Type B pancreatic cell (in vitro differentiated cells): ENCODE results near the gene SND1. TPM values are rescaled to one million over a fixed set of nuclear protein-coding genes. Genes with fewer than 3 reads are reported as not detected.

Experiments used
- DNase-seq: peaks from one replicate; pipeline ENCODE4 v3.0.0; 2021; ENCODE audit warnings: mixed read lengths; ENCODE audit not compliant: unreplicated experiment; ENCODE audit errors: extremely low spot score
- H3K27ac Mint-ChIP-seq: 2 replicates; pipeline ENCODE4 v1.8.0; 2021; ENCODE audit warnings: mild to moderate bottlenecking, mixed read lengths
- H3K27me3 Mint-ChIP-seq: 2 replicates; pipeline ENCODE4 v1.8.0; 2021; ENCODE audit warnings: mixed read lengths
- H3K36me3 Mint-ChIP-seq: 2 replicates; pipeline ENCODE4 v1.8.0; 2021; ENCODE audit warnings: mixed read lengths
- H3K4me1 Mint-ChIP-seq: one replicate; pipeline ENCODE4 v1.8.0; 2021; ENCODE audit warnings: mixed read lengths; ENCODE audit not compliant: unreplicated experiment
- H3K4me3 Mint-ChIP-seq: 2 replicates; pipeline ENCODE4 v1.8.0; 2021; ENCODE audit warnings: mild to moderate bottlenecking, mixed read lengths
- H3K9me3 Mint-ChIP-seq: 2 replicates; pipeline ENCODE4 v1.8.0; 2021; ENCODE audit warnings: mixed read lengths
- total RNA-seq: library from RNA; stranded (reverse); gene quantifications from 2 replicates; pipeline ENCODE4 v1.2.1, GENCODE V29; 2021; ENCODE audit warnings: low replicate concordance
- TF ChIP-seq, protein P1 (sequence below): fragments of 200-600 bp; sonication (generic); conservative IDR thresholded peaks from 2 replicates; pipeline ENCODE4 v1.5.0; 2021; ENCODE audit warnings: antibody characterized with exemption, mild to moderate bottlenecking

The SND1 gene
- total RNA-seq, 1 donor from 2014 or later, result 199 TPM

DNA sequence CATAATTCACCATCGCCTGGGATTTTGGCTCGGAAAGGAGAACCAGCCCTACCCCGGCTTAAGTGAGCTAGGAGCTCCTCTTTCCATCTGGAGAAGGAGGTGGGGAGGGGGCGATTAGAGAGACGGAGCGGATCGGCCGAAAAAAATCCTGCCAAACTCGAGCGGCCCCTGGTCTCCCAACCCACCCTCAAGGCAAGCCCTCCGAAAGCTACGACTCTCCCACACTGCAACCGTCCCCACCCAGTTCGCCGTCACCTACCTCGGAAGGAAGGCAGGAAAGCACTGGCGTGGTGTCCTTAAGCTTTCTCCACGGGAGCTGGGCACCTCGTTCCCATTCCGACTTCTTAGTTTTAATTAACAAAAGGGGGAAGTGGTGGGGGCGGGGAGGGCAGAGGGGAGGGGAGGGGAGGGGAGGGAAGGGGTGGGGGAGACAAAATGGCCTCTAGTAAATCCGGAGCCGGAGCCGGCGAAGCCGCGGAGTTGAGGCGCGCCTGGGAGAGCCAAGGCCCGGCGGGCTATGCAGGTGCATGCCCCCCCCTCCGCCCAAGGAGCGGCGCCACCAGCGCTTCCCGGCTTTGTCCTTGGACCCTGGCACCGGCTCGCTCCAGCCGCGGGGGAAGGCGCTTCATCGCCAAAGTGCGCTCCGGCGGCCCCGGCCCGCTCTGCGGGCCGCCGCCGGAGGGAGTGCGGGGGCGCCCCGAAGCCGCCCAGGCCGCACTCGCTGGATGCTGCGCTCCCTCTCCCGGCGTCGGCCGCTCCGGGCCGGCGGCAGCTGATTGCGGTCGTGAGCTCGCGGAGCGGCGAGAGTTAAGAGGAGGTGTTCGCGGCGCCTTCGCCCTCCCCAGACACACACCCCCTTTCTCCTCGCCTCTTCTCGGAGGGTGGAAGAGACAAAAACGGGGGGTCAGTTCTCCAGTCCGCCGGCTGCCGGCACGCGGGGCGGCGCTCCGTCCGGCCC lies 378.9 kb downstream of the SND1 start, which contains the start of gene LRRC4:
Gene LRRC4, minus strand, starts transcription at position 784 of the 958 bp plus-strand sequence. CDS start 797 bp downstream, outside the sequence.
- Mint-ChIP-seq H3K9me3 (no peaks in the 10 kb centered on the region), H3K36me3 (peaks cover 14% of the 10 kb centered on the region), H3K4me3 (peak within 1 kb of the TSS; percentile 93), H3K27ac (peak within 1 kb of the TSS; percentile 93), H3K4me1 (peaks cover 23% of the 10 kb centered on the region), H3K27me3 (peaks cover 32% of the 10 kb centered on the region)
- TF ChIP-seq, protein P1, sequence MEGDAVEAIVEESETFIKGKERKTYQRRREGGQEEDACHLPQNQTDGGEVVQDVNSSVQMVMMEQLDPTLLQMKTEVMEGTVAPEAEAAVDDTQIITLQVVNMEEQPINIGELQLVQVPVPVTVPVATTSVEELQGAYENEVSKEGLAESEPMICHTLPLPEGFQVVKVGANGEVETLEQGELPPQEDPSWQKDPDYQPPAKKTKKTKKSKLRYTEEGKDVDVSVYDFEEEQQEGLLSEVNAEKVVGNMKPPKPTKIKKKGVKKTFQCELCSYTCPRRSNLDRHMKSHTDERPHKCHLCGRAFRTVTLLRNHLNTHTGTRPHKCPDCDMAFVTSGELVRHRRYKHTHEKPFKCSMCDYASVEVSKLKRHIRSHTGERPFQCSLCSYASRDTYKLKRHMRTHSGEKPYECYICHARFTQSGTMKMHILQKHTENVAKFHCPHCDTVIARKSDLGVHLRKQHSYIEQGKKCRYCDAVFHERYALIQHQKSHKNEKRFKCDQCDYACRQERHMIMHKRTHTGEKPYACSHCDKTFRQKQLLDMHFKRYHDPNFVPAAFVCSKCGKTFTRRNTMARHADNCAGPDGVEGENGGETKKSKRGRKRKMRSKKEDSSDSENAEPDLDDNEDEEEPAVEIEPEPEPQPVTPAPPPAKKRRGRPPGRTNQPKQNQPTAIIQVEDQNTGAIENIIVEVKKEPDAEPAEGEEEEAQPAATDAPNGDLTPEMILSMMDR, result peak; percentile 42
- no peak for DNase-seq

DNA sequence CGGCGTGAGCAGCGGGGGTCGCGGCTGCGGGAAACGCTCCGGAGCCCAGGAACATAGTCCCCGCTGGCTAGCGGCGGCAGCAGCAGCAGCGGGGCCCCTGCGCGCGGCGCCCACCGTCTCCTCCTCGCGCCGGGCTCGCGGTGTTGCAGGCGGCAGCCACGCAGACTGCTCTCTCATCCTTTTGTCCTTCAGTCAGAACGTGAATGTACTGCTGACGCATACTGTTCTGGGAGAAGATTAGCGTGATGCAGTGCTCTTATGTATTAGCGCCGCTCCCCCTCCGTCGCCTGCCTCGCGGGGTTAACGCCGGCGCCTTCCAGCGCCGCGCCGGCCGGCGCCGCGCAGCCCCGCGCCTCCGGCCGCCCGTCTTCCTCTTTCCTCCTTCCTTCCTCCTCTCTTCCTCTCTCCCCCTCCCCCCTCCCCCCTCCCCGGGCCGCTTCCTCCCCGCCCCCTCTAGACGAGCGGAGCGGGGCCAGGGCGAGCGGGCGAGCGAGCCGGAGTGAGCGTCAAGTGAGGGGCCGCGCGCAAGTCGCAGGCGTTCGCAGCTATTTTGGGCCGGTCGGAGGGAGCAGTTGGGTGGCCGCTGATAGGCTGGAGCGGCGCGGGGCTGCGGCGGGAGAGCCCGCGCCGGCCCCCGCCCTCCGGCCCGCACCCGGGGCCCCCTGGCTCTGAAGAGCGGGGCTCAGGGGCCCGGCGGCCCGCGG lies 380.1 kb downstream of the SND1 start:
- Mint-ChIP-seq H3K27ac (peak overlapping the region; percentile 93), H3K9me3 (no peaks in the 10 kb centered on the region), H3K36me3 (peaks cover 10% of the 10 kb centered on the region), H3K4me3 (peak overlapping the region; percentile 93), H3K27me3 (peaks cover 32% of the 10 kb centered on the region), H3K4me1 (peaks cover 19% of the 10 kb centered on the region)
- DNase-seq, result no peak
- TF ChIP-seq, protein P1, result peak; percentile 60

DNA sequence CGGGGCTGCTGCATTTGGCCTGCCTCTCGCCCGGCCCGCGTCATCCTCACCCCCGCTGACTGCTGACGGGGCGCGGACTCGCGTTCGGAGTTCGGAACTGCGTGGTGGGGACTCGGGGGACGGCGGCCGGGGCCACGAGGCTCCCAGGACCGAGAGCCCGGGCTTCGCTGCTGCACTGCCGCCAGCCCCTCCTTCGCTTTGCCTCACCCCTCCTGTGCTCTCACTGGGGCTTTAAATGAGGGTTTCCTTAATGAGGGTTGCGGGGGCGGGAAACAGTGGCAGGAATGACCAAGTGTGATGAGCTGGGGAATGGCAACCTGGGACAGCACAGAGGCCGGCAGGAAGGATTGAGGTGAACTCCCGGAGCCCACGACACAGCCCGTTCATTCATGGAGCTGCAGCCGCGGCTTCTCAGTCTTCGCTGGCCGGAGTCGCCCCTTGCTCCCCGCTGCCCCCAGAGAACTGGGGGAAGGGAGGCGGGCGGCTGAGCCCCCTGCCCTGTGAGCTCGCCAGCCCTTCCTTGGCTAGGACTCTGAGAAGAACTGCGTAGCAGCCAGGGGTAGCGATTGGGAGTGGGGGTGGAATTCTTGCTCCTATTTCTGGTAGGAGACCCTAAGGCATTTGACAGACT lies 380.7 kb downstream of the SND1 start:
- no peak for DNase-seq
- Mint-ChIP-seq H3K27ac (no peak overlapping the region), H3K4me1 (peaks cover 12% of the 10 kb centered on the region)

DNA sequence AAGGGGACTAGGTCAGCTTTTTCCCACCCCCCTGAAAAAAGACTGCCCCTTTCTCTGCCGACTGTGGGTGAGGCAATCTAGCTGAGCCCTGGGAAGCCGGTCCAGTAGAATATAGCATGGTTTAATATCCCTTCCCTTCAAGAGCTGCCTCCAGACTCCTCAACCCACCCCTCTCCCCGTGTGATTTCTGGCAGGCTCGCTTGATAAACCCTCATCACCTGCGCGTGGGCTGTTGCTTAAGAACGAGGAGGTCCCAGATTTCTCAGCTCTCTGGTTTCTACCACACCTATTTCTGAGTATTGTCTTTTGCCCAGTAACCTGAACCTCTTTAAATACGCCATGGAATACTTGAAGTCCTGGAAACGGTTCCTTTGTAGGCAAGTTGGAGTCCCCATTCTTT lies 381.3 kb downstream of the SND1 start:
- peak overlapping the region; percentile 33 for H3K27ac Mint-ChIP-seq
- peaks cover 7% of the 10 kb centered on the region for H3K4me1 Mint-ChIP-seq
- no peaks in the 10 kb centered on the region for H3K9me3 Mint-ChIP-seq
- peaks cover 10% of the 10 kb centered on the region for H3K36me3 Mint-ChIP-seq
- no peak for DNase-seq
- TF ChIP-seq, protein P1, result no peak
- peaks cover 32% of the 10 kb centered on the region for H3K27me3 Mint-ChIP-seq
- peak overlapping the region; percentile 84 for H3K4me3 Mint-ChIP-seq

More for the DNA sequence above, 380.7 kb downstream of the SND1 start:
- peaks cover 32% of the 10 kb centered on the region for H3K27me3 Mint-ChIP-seq
- TF ChIP-seq, protein P1, result no peak
- peaks cover 10% of the 10 kb centered on the region for H3K36me3 Mint-ChIP-seq
- peak overlapping the region; percentile 84 for H3K4me3 Mint-ChIP-seq
- H3K9me3 Mint-ChIP-seq, result no peaks in the 10 kb centered on the region

DNA sequence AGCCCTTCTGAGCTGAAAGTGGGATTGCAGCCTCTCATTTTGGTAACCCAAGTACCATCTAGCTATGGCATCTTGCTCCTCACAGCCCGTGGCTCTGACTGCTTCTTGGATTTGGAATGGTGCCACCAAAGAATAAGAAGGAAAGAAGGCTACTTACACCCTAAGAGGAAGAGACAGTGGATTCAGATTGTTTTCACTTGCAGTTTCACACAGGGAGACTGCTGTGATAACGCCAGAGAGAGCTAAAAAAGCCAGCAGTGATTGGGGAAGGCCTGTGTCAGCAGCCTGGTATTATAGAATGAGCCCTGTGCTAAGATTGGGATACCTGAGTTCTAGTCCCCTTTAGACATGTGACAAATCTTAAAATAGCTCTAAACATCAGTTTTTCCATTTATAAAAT lies 382.8 kb downstream of the SND1 start:
- DNase-seq, result no peak
- no peaks in the 10 kb centered on the region for H3K36me3 Mint-ChIP-seq
- TF ChIP-seq, protein P1, result no peak
- H3K4me1 Mint-ChIP-seq, result peaks cover 9% of the 10 kb centered on the region
- no peaks in the 10 kb centered on the region for H3K9me3 Mint-ChIP-seq
- peaks cover 24% of the 10 kb centered on the region for H3K27me3 Mint-ChIP-seq
- no peak overlapping the region for H3K27ac Mint-ChIP-seq
- no peak overlapping the region for H3K4me3 Mint-ChIP-seq
